ENCODE results near the gene MAP4K2.

DNA sequence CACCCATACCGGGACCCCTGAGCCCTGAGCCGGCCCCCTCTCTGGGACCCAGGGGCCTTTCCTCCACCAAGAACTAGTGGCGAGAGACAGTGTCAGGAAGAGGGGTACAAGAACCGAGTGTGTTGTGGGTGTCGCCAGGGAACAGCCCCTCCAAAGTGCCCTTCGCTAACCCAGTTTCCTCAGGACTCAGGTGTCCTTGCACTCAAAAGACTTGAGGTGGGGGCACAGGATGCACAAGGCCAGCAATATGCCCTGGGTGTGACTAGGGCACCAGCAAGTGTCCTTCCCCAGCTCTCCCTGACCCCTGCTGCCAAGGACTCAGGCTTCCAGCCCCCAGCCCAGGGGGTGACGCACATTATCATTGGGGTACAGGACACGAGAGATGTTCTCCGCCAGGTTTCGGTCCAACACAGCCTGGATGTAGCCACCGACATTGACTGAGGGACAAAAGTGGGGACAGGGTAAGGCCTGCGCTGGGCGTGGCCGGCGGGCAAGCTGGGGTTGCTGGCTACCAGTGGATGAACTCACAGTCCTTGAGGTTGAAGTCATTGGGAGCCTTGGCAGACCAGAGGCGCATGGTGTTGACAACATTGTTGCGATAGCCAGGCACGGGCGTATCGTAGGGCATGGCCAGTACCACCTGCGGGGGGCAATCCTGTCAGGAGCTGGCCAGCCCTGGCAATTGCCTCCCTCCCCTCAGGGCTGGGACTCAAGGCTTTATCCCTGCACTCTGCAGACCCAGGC, 47.9 kb downstream of the MAP4K2 start:
- TF ChIP-seq, protein P1, sequence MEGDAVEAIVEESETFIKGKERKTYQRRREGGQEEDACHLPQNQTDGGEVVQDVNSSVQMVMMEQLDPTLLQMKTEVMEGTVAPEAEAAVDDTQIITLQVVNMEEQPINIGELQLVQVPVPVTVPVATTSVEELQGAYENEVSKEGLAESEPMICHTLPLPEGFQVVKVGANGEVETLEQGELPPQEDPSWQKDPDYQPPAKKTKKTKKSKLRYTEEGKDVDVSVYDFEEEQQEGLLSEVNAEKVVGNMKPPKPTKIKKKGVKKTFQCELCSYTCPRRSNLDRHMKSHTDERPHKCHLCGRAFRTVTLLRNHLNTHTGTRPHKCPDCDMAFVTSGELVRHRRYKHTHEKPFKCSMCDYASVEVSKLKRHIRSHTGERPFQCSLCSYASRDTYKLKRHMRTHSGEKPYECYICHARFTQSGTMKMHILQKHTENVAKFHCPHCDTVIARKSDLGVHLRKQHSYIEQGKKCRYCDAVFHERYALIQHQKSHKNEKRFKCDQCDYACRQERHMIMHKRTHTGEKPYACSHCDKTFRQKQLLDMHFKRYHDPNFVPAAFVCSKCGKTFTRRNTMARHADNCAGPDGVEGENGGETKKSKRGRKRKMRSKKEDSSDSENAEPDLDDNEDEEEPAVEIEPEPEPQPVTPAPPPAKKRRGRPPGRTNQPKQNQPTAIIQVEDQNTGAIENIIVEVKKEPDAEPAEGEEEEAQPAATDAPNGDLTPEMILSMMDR (IDR thresholded peaks at IDR 0.05; ENCODE audit: low read length): no peak
- TF ChIP-seq EZH2phosphoT487 (IDR thresholded peaks at IDR 0.05; ENCODE audit: low read length): no peak

Measured in MM.1S (cell line).